DND-41 (cell line): ENCODE results near the gene FRK.

Experiments
- CTCF ChIP-seq: IDR thresholded peaks from 2 replicates; pipeline ENCODE4 v1.5.1; 2012; ENCODE audit warnings: borderline replicate concordance, low read length, moderate library complexity, mild to moderate bottlenecking; ENCODE audit not compliant: poor library complexity, severe bottlenecking; ENCODE audit errors: extremely low read depth
- EZH2 ChIP-seq: IDR thresholded peaks from 3 replicates; pipeline ENCODE4 v1.6.1; 2012; ENCODE audit warnings: borderline replicate concordance, low read depth, mild to moderate bottlenecking, moderate library complexity, low read length, inconsistent platforms; ENCODE audit not compliant: severe bottlenecking

DNA sequence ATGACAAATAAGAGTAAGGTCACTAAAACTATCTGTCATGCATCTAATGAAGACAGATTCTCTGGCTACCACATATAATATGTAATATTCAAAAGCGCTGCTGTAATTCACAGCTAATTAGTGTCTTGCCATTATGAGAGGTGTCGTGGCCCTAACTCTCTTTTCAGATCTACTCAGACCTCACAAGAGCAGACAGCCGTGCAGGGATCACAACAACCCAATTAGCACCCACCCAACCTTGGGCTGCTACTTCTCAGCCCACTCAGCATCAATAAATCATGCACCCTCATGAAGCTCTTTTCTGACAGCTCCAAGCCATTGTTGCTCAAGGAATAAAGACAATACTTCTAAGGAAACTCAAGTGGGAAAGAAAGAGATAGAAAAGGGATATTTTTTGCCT is 61.5 kb downstream of the FRK start:
- TF ChIP-seq CTCF = no peak
- TF ChIP-seq EZH2 = no peak
